ENCODE results near the gene PPM1M.

Gene PPM1M

DNA sequence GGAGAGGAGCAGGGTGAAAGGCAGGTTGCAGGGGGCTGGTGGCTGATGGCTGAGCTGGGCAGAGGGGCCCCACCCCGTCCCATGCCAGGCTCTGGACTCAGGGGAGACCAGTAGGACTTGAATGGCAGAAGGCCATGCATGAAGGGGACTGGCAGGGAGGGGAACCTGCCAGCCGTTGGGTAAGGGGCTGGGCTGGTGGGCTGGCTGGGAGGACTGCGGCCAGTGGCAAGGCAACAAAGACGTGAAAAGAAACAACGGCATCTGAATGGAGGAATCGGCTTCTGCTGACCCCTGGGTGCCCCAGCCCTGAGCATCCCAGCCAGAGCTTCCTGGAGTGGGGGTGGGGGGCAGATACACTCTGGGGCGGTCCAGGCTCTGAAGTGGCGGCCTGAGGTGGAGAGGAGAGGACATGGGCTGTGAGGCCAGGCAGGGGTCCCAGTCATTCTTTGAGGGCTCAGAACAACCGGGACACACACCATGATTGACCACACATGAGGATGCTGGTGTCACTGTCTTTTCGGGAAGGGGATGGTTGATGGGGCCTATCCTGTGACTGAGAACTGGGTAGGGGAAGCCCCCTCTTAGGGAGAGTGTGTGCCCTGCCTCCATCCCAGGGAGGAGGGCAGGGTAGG lies 53.8 kb downstream of the PPM1M start:
- DNase-seq = no peak
